ENCODE data around the gene MPZ.
"Not testable (repeated sequence)": the region's sequence is repeated elsewhere in the genome, so short reads cannot be mapped to it uniquely, and the experiment has no call there.

The MPZ gene

DNA sequence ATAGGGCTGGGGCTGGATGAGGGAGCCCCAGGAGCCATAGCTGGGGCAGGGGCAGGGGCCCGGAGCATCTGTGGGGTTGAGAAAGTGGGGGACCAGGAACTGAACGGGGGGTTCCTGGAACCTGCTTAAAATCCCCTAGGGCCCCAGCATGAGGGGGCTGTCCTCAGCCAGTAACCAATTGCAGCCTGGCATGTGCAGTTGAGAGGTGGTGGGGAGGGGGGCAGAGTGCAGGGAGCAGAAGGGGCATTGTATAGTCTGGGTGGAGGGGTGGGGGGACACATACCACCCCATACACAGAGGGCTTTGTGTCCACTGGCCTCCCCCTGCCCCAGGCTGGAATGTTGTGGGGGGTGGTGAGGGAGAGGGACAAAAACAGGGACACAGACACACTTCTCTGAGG is at the start of gene MPZ:
Gene MPZ (minus strand): TSS at position 101 of the 400 bp plus-strand sequence. CDS start 63 bp downstream, at position 38.
- no peak for DNase-seq

DNA sequence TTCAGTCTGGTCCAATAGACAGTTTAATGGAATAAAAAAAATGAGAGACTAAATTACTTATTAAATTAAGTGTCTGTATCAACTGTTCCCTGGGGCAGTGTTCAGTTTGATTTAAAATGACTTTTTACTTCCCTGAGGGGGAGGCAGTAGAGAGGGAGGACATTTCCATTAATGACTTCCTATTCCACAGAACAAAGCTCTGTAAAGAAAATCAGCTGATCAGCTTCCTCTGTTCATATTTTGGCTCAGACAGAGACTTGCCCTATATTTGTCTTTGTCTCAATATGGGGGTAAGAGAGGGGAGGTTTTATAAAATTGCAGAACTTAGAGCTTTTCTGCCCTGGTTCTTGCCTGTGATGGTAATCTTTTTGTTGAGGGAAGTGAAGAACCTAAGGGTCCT is 49.5 kb upstream of the MPZ start:
- no peak for DNase-seq

DNA sequence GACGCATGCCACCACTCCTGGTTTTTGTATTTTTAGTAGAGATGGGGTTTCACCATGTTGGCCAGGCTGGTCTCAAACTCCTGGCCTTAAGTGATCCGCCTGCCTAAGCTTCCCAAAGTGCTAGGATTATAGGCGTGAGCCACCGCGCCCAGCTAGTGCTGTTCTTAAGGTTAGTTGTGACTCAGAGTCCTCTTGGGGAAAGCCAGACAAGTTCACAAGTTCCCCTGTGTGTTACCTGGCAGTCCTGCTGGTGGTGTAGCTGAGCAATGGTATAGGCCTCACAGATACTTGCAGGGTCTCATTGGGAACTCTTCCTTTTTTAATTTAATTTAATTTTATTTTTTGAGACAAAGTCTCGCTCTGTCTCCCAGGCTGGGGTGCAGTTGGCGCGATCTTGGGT is 47.3 kb upstream of the MPZ start:
- DNase-seq, result no peak

DNA sequence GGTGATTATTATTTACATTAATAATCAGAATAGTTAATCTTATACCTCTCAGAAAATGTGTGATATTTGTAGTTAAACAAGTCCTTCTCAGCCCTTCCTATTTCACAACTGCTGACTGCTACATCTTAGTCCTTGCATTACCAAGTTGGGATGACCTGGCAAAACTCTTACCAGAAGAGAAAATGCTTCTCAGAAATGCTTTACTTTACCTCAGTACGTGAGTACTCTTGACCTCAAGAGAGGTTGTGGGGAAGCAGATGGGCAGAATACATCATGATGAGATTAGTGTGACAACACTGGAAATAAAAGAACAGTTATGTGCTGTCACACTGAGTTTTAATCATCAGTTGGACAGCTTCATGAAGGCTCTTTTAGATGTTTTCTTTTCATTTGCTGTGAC is 41.7 kb upstream of the MPZ start:
- no peak for DNase-seq

DNA sequence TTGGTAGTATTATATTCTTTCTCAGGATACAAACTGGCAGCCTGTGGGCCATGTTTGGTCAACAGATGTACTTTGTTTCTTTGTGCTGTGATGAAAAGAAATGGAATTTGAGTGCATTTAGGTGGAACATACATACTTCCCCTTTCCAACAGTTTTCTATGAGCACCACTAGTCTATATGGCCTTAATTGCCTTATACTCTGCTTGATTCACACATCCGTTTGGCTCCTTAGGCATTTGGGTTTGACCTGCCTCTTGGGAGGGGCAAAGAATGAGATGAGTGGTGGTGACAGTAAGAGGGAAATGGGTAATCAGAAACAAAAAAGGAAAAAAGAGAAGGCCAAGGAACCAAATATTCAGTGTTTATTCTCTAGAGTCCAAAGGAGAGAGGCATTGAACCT is 40.9 kb upstream of the MPZ start:
- DNase-seq, result no peak

DNA sequence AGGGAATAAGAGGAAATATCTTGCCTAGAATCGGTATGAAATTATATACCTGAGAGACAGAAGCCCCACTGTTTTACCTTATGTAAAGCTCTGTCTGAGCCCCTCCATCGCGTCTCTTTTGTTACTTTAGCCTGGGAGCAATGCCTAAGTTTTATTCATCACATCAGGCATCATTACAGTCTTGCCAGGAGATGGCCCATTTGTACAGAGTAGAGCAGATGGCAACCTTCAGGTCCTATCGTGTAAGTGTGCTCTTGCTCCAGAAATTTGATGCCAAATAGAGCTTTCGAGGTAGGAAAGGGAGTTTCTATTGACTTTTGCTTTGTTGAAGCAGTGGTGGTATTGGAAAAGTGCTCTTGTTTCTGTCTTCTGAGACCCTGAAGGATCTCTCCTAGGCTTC is 33.1 kb upstream of the MPZ start:
- no peak for DNase-seq

DNA sequence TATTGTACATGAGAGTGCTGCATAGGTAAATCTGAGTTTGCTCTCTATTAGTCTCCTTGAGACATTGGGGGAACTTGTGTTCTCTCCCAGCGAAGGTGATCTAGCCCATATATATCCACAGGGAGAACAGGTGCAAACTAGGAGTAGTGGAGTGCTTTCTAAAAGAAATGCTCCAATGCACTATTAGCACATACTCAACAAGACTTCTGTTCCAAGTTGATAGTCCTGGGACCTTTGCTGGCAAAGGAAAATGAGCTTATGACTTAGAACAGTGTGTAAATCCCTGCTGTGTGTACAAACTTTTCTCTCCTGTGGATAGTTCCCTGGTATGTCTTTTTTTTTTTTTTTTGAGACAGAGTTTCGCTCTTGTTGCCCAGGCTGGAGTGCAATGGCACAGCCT is 32.4 kb upstream of the MPZ start:
- DNase-seq, result no peak

DNA sequence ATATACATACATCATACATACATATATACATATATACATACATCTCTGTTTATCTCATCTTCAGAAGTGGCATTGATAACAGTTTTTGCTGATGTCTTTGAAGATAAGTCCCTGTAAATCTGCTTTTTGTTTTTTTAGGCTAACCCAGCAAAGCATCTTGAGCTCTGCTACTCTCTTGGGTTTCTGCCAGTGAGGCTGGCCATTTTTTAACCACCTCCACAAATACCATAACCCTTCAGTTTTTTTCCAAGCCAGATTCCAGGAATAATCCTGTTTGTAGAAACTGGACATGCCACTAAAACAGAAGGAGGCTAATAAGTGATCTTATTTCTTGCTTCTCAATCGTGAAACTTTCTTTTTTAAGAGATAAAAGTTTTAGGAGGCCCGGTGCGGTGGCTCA is 26.0 kb upstream of the MPZ start:
- DNase-seq, result no peak

DNA sequence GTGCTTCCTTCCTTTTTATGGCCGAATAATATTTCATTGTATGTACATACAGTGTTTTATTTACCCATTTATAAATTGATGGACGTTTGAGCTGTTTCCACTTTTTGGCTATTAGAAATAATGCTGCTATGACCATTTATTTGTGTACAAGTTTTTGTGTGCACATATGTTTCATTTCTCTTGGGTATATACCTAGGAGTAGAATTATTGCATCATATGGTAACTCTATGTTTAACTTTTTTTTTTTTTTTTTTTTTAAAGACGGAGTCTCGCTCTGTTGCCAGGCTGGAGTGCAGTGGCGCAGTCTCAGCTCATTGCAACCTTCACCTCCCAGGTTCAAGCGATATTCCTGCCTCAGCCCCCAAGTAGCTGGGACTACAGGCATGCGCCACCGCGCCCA is 23.4 kb upstream of the MPZ start:
- no peak for DNase-seq

DNA sequence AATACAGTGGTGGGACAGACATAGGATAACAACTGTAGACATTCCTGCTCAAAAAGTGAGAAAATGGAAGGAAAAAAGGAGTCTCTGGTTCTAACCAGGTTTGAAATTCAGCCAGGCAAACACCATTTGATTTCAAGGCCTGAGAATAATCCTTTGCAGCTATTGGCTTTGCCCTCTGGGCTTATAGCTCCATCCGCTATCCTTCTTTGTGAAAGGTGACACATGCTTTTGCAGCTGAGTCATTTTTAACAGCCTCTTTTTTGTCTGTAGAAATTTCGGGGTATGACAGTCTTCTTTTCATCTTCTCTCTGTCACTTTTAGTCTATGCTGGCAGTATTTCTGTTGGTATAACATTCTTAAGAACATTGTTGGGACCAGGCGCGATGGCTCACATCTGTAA is 20.6 kb upstream of the MPZ start:
- DNase-seq, result no peak

DNA sequence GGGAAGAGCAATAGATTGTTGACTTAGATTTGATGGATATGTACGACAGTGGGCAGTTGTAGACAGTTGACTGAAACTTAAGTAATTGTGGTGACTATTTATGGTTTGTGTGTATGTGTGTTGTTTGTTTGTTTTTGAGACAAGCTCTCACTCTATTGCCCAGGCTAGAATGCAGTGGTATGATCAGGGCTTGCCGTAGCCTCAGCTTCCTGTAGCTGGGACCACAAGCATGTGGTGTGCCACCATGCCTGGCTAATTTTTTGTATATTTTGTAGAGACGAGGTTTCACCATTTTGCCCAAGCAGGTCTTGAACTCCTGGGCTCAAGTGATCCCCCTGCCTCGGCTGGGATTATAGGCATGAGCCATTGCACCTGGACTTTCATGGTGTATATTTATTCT is 14.3 kb upstream of the MPZ start:
- no peak for DNase-seq

DNA sequence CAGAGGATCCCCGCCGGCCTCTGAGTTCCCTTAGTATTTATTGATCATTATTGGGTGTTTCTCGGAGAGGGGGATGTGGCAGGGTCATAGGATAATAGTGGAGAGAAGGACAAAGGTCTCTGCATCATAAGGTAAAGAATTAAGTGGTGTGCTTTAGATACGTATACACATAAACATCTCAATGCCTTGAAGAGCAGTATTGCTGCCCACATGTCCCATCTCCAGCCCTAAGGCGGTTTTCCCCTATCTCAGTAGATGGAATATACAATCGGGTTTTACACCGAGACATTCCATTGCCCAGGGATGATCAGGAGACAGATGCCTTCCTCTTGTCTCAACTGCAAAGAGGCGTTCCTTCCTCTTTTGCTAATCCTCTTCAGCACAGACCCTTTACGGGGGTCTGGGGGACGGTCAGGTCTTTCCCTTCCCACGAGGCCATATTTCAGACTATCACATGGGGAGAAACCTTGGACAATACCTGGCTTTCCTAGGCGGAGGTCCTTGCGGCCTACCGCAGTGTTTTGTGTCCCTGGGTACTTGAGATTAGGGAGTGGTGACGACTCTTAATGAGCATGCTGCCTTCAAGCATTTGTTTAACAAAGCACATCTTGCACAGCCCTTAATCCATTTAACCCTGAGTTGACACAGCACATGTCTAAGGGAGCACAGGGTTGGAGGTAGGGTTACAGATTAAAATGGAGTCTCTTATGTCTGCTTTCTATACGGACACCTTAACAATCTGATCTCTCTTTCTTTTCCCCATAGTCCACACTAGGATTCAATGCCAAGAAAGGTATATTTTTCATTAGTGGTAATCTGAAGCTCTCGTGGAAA is 6.3 kb upstream of the MPZ start:
- not testable (repeated sequence) for DNase-seq

DNA sequence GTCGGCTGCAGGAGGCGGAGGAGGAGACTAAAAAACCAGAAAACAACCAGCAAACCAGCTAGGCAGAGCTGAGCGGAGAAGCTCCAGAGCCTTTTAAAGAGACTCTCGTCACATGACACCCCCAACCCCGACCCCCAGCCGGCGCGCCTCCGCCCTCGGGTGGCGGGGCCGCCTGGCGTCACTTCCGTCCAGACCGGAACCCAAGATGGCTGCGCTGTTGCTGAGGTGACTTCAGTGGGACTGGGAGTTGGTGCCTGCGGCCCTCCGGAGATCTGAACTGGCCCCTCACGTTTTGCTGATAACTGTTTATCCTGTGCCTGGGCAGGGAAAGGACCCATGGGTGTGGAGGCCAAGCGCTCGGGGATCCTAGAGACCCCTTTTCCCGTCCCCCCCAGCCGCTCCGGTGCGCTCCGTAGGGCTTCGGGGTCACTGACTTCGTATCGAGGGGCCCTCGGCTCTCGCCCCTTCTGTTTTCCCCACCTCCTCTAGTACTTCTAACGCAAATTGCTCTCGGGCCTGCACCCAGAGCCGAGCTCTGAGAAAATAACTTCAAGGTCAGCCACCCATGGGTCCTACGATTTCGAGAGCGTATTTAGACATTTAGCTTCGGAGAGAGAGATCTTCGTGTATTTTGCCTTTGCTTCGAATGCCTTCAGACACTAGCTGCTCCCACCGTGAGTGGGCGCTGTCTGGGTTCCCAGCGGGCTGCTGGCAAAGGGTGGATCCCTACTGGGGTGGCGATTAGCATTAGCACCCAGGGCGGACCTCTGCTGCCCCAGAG is 4.6 kb upstream of the MPZ start, which contains the start of gene SDHC:
Gene SDHC (plus strand): TSS at position 181 of the 781 bp plus-strand sequence. CDS start 25 bp downstream, at position 206.
- DNase-seq, result peak; percentile 83

DNA sequence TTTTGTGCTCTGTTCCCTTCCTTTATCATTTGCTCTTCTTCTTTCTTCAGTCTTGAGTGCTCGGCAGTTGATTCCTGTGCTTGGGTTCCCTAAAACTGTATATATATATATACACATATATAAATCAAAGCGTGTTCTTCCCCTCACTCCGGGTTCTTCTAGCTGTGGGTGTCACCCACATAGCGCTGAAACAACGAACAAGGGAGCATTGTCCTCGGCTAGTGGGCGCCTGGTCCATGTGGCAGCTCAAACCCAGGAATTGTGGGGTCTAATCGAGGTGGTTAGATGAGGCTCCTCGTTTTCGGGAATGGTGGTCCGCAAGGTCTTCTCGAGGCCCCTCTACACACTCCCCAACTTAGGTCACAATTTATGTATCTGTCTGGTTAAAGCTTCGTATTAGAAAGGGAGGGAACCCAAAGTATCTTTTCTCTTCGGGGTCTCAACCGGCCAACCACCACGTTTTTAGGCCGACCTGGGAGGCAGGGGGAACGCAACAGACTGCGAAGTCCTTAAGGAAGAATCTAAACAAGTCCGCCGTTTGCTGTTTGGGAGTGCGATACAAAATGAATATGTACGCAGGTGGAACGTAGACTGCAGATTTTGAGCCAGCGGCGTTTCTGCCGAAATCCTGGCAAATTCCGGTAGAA is 3.9 kb upstream of the MPZ start:
- DNase-seq, result no peak

DNA sequence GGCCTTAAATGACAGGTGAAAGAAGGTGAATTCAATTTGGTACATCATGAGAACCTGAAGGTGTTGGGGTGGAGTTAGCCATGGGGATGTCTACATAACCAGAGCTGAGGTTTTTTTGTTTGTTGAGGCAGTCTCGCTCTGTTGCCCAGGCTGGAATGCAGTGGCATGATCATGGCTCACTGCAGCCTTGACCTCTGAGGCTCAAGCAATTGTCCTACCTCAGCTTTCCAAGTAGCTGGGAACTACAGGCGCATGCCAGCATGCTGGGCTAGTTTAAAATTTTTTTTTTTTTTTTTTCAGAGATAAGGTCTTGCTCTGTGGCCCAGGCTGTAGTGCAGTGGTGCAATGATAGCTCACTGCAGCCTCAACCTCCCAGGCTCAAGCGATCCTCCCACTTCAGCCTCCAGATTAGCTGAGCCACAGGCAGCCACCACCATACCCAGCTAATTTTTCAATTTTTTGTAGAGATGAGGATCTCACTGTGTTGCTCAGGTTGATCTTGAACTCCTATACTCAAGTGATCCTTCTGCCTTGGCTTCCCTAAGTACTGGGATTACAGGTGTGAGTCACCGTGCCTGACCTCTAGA is 1.9 kb upstream of the MPZ start:
- DNase-seq, result no peak

DNA sequence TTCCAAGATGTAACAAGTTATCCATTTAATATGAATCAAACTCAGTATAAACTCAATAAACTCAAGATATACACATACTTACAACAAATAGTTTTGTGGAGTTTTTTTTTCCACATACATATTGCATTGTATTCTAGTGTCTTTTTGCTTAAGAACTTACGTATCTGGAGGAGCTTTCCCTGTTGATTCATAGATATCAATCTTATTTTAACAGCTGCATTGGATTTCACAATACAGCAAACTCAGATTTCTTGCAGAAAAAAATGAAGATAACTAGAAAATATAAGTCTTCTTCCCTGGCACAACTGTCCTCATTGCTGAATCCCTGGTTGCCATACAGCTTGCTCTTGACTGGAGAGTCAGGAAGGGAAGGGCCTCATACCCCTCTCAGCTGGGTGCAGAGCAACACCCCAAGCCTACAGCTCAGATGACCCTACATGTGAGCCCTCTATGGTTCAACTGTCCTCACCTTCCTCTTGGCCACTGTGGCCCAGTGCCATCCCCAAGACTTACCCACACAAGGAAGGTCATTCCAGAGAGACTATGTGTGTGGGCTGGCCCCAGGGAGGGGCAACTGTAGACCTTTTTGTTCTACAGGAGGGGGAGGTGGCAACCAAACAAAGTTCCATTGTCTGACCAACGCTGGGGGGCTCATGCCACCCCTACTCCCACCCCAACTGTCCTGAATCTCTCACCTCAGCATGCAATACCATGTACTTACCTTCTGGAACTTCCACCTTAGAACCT is 1.7 kb downstream of the MPZ start:
- no peak for DNase-seq

DNA sequence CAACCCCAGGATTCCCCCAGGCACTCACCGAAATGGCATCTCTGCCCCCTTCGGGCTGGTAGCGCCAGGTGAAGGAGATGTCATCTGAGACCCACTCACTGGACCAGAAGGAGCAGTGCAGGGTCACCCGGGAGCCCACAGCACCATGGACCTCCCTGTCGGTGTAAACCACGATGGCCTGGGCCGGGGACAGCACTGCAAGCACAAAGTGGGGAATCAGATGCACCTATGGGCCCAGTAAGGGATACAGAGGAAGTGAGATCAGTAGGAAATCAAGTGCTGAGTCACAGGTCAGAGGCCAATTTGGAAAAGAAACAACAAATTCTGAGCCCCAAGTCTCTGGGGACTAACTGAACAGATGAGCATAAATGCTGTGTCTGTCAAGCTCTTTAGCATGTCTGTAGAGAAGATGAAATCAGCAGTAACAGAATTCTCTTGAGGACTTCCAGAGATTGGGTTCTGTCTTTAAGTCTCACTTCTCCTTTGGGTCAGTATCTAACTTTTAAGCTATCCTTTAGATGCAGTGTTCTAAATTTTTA is 2.5 kb downstream of the MPZ start:
- no peak for DNase-seq

DNA sequence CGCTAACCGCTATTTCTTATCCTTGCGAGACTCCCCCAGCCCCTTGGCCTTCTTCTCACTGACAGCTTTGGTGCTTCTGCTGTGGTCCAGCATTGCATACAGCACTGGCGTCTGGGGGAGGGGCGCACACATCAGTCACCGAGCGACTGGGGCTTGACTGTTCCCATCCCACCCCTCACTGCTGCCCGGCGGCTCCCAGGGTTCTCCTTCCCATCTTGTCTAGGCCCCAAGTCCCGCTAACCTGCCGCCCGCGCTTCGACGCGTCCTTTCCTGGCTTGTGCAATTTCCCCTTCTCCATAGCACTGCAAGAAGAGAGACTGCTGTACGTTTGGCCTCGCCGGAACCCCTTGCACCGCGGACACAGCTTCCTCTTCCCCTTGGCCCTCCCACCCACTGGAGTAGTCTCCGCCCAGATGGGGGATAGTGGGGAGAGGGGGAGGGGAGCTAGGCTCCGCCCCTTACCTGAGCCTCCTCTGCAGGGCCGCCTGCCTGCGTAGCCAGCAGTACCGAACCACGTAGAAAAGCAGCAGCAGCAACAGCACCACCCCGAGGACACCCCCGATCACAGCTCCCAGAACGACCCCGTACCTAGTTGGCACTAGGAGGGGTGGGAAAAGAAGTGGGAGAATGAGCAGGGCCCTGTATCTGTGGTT is 3.8 kb downstream of the MPZ start:
- DNase-seq, result no peak

DNA sequence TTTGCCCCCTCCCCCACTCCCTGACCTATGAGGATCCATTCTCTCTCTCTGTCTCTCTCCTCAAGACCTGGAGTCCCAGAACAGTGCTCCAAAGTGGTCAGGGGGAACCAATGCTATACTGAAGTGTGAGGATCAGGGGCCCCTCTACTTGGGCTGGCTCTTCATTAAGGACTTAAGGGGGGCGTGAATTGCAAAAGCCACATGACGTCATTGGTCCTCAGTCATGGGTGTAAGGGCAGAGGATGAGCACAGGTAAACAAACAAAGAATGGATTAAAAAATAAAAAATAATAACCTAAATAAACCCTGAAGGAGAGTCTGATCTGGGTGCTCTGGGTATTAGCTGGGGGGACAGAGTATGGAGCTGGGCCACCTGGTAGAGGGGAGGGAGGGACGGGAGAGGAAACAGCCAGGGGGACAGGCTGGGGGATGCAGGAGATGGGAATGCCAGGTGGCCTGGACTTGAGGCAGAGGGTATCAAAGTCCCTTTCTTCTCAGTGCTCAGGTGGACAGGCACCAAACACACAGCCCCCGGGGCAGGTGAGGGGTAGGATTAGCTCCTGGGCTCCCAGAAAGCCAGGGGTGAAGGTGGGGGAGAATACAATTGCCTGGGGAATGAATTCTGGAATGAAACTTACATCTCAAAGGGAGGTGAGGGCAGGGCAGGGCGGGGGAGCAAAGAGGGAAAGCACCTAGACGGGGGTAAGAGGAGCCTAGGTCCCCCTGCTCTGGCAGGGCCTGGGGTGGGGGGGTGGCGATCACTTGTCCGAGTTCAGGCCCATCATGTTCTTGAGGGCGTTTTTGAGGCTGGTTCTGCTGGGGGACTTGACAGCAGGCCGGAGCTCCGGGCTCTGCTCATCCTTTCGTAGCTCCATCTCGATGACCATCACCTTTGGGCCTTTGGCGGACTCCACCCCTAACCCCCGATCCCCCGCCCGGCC is 4.6 kb downstream of the MPZ start:
- no peak for DNase-seq

DNA sequence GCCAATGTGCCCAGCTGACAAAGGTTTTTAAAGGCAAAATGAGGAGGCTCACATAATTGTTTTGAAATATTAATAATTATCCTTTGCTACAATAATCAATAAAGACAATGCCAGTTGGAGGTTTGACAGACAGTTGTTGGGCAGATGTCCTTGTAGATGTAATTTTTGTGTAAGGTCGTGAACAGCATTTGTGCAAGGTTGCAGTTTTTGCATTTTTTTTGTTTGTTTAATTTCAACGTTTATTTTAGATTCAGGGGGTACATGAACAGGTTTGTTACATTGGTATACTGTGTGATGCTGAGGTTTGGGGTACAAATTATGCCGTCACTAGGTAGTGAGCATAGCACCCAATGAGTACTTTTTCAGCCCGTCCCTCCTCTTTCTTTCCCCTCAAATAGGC is 9.3 kb downstream of the MPZ start:
- DNase-seq, result no peak

DNA sequence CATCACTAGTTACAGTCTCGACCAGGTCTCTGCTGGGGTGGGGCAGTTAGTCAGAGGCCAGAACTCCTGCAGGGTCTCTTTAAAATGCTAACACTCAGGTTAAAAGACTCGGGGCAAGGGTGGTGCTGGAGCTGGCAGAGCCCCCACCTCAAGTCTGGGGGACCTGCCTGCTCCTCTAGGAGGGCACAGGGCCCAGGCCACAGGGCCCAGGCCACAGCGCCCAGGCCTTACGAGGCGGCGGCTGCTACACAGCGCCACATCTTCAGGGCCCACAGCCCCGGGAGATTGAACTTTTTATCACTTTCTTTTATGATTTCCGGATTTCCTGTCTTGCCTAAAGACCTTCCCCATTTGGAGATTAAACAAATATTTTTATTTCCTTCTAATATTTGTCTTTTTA is 10.4 kb downstream of the MPZ start:
- no peak for DNase-seq

Measured in amniotic stem cell (primary cell).